Cortex of kidney (tissue), 1 donor: ENCODE measurements around the gene CD2BP2.
A peak's percentile ranks its signal among the peaks of the same experiment; 100 is the strongest.
"Not testable (repeated sequence)": the region's sequence is repeated elsewhere in the genome, so short reads cannot be mapped to it uniquely, and the experiment has no call there.

Source experiments
- DNase-seq: peaks from one replicate; lab custom pipeline; 2025; lab: John Stamatoyannopoulos, UW

CD2BP2 gene

GRCh38 chr16:30355144-30355953, at the start of gene CD2BP2:
CD2BP2 (minus strand) TSS chr16:30355308; CDS start chr16:30354681, 627 bp downstream.
- no peak for DNase-seq

DNA sequence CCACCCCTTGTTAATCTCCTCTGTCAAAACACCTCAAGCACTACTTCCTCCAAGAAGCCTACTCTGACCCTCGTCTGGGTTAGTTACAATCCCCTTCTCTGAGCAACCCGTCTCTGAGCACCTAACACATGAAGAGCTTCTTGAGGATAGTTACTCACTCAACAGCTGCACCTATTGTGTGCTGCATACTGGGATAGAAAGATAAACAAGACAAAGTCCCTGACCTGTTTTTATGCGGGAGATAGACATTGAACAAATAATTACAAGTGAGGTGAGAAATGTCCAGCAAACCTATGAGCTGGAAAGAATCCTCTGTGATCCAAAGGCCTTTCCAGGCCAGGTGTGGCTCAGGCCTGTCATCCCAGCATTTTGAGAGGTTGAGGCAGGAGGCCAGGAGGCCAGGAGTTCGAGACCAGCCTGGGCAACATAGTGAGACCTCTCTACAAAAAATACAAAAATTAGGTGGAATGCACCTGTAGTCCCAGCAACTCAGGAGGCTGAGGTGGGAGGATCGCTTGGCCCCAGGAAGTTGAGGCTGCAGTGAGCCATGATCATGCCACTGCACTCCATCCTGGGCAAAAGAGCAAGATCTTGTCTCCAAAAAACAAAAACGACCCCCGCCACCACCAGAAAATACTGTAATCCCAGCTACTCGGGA, 46.8 kb upstream of the CD2BP2 start:
- DNase-seq = no peak

- DNase-seq = no peak
These were observed 44.5 kb upstream of the CD2BP2 start for GRCh38 chr16:30399435-30400186.

DNA sequence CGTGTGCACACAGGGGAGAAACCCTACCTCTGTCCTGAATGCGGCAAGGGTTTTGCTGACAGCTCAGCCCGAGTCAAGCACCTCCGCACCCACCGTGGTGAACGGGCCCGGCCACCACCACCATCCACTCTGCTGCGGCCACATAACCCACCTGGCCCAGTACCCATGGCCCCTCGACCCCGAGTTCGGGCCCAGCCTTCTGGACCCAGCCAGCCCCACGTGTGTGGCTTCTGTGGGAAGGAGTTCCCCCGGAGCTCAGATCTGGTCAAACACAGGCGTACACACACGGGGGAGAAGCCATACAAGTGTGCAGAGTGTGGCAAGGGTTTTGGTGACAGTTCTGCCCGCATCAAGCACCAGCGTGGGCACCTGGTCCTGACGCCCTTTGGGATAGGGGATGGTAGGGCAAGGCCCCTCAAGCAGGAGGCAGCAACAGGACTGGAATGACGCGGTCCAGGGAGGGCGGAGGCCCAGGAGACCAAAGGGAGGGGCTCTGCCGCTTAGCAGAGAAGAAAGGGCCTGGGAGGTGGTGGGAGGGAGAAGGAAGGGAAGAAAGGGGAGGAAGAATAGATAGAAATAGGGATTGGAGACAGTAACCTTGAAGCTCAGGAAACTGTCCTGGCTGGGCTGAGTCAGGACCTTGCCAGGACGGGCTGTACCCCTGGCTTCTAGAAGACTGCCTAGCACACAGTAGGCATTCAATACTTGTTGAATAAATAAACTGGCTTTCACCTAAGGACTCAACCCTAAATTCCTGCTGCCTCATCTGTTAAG, 43.7 kb upstream of the CD2BP2 start:
- DNase-seq = no peak

DNA sequence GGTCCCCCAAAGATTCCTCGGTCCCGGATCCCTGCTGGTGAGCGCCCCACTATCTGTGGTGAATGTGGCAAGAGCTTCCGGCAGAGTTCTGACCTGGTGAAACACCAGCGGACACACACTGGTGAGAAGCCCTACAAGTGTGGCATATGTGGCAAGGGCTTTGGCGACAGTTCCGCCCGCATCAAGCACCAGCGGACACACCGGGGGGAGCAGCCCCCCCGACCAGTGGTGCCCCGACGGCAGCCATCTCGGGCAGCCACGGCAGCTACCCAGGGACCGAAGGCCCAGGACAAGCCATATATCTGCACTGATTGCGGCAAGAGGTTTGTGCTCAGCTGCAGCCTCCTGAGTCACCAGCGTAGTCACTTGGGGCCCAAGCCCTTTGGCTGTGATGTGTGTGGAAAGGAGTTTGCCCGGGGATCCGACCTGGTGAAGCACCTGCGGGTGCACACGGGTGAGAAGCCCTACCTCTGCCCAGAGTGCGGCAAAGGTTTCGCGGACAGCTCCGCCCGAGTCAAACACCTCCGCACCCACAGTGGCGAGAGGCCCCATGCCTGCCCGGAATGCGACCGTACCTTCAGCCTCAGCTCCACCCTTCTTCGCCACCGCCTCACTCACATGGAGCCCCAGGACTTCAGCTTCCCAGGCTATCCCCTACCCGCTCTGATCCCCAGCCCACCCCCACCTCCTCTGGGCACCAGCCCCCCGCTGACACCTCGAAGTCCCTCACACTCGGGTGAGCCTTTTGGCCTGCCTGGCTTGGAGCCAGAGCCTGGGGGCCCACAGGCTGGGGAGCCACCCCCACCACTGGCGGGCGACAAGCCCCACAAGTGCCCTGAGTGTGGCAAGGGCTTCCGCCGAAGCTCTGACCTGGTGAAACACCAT, 42.9 kb upstream of the CD2BP2 start:
- DNase-seq = no peak

- no peak for DNase-seq
These were observed 41.9 kb upstream of the CD2BP2 start for GRCh38 chr16:30397056-30397455.

- DNase-seq = not testable (repeated sequence)
These were observed 41.5 kb upstream of the CD2BP2 start for GRCh38 chr16:30396627-30397026.

DNA sequence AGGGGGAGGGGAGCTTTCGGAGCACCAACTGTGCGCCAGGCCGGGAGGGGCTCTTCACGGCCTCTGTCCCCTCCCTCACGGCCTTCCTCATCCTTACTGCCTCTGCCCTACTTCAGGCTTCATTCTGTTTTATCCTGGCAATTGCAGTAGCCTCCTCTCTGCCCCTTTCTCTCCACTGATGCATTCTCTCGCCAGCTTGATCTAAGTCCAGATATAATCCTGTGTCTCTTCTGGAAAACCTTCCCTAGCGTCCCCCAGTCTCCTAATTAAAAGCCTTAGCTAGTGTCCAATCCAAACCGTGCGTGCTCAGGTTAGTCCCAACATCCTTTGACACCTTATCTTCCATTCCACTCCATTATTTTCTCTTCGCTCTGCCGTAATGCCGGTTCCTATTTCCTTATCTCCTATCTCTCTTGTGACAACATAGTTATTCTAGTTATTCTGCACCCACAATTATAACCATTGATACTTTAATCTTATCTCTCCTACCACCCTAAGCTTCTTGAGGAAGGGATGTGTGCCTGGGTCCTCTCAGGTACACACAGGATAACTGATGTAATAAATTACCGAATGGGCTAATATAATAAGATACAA, 41.0 kb upstream of the CD2BP2 start:
- no peak for DNase-seq

- DNase-seq = peak; percentile 29
These were observed 40.3 kb upstream of the CD2BP2 start, which contains the start of gene ZNF48 for GRCh38 chr16:30395155-30395991. ZNF48 (plus strand) TSS chr16:30395420; CDS start chr16:30395795, 375 bp downstream.

GRCh38 chr16:30394592-30395154, 39.6 kb upstream of the CD2BP2 start:
- no peak for DNase-seq

- DNase-seq = no peak
These were observed 28.4 kb upstream of the CD2BP2 start for GRCh38 chr16:30383521-30383920.

- no peak for DNase-seq
These were observed 27.2 kb upstream of the CD2BP2 start, which contains the start of gene SEPTIN1 for GRCh38 chr16:30382111-30382881. SEPTIN1 (minus strand) TSS chr16:30382561; CDS start chr16:30382542, 19 bp downstream.

DNA sequence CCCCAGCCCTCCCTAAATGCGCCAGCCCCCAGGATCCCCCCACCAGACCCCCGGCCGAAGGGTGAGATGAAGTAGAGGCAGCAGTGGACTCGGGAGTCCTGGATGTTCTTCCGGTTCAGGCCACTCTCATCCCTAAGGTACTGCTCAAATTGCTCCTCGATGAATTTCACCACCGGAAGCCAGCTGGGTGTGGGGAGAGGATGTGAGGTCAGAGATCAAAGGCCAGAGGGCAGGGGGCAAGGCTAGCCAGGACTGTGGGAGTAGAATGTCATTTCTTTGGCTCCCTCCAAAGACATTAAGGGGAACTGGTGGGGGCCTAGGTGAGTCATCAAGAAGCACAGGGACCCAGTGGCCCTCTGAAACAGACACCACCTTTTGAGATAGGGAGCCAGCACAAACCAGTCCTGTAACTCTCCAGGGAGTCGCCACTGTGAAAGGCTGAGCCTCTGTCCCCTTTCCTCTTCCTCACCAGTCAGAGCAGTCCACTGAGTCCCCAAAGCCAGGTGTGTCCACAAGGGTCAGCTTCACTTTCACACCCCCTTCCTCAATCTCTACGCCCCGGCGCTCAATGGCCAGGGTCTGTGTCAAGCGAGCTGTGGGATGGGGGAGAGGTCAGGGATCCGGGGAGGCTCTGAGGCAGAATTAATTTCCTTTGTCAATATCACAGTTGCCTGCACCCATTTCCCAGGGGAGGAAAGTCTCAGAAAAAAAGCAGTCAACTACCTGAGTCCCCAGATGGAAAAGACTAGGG, 26.4 kb upstream of the CD2BP2 start:
- DNase-seq = no peak

- no peak for DNase-seq
These were observed 25.7 kb upstream of the CD2BP2 start for GRCh38 chr16:30380803-30381208.

GRCh38 chr16:30380072-30380802, 25.1 kb upstream of the CD2BP2 start:
- no peak for DNase-seq

DNA sequence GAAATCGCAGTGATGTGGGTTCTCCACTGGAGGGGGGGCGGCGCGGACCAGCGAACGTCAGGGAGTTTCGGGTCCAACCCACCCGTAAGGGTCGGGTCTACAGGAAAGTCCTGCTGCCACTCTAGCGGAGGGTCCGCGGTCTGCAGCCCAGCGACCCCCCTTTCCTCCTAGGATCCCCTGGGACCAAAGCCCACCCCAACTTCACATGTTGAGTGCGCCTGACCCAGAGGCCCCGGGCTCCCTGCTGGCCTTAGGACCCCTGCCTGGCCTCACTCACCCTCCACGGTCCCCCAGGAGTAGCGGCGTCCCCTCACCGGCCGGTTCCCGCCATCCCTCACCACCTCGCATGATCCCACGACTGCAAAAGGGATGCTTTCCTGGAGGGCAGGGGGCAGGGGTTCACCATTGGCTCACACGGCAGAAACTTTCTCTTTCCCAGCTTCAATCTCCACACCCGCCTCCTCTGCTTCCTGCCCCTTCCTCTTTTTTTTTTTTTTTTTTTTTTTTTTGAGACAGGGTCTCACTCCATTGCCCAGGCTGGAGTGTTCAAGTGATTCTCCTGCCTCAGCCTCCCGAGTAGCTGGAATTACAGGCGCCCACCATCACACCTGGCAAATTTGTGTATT, 24.2 kb upstream of the CD2BP2 start:
- DNase-seq = no peak
